Suppressor macrophage treated with lipopolysaccharide for 1 hour (primary cell): ENCODE data around the gene CCR4.
A peak's percentile ranks its signal among the peaks of the same experiment; 100 is the strongest.
"Not testable (repeated sequence)": the region's sequence is repeated elsewhere in the genome, so short reads cannot be mapped to it uniquely, and the experiment has no call there.

ENCODE experiments used
- DNase-seq, 3 donors: peaks; one replicate each; pipeline ENCODE4 v3.0.0-alpha.2; 2020 to 2022

Gene CCR4

GRCh38 chr3:32952369-32953077 lies 1.1 kb downstream of the CCR4 start:
- DNase-seq = no peak

DNA sequence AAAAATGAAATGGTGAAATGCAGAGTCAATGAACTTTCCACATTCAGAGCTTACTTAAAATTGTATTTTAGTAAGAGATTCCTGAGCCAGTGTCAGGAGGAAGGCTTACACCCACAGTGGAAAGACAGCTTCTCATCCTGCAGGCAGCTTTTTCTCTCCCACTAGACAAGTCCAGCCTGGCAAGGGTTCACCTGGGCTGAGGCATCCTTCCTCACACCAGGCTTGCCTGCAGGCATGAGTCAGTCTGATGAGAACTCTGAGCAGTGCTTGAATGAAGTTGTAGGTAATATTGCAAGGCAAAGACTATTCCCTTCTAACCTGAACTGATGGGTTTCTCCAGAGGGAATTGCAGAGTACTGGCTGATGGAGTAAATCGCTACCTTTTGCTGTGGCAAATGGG lies 3.1 kb downstream of the CCR4 start:
- no peak for DNase-seq

DNA sequence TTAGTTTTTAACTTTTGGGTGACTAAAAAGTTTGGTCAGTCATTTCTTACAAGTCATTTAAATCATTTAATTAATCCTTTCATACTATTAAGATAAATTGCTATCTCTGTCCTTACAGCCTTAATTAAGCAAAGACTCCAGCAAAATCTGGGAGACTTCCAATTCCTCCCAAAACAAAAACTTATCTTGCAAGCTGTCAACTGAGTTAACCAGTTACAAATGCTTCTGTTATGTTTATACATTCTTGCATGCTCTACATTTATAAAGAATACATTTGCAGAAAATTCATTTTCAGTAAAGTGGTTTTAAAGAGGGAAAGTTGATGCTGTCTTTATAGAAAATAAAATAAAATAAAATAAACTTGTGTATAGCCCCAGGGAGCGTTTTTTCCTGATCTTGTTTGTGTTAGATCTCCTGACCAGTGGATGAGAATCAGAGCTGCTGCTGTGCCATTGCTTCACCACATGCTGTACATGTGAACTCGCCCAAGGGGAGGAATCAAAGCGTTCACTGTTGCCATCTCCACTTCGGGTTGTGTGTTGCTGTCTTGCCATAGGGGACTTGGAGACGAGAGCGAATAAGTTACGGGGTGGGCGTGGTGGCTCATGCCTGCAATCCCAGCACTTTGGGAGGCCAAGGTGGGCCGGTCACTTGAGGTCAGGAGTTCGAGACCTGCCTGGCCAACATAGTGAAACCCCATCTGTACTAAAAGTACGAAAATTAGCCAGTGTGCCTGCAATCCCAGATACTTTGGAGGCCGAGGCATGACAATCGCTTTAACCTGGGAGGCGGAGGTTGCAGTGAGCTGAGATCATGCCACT lies 5.5 kb downstream of the CCR4 start:
- no peak for DNase-seq

DNA sequence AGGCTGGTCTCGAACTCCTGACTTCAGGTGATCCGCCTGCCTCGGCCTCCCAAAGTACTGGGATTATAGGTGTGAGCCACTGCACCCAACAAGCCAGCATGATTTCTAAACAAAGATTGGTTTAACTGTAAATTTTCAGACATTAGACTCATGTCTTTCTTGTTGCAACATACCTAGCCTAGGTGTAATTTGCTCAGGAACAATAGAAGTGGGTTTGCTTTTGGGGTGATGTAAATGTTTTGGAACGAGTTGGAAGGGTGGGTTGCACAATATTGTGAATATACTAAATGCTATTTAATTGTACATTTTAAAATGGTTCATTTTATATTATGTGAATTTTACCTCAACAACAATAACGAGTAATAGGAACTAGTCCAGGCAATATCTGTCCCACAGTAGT lies 7.1 kb downstream of the CCR4 start:
- DNase-seq = no peak

GRCh38 chr3:32959371-32959770 lies 7.9 kb downstream of the CCR4 start:
- no peak for DNase-seq

DNA sequence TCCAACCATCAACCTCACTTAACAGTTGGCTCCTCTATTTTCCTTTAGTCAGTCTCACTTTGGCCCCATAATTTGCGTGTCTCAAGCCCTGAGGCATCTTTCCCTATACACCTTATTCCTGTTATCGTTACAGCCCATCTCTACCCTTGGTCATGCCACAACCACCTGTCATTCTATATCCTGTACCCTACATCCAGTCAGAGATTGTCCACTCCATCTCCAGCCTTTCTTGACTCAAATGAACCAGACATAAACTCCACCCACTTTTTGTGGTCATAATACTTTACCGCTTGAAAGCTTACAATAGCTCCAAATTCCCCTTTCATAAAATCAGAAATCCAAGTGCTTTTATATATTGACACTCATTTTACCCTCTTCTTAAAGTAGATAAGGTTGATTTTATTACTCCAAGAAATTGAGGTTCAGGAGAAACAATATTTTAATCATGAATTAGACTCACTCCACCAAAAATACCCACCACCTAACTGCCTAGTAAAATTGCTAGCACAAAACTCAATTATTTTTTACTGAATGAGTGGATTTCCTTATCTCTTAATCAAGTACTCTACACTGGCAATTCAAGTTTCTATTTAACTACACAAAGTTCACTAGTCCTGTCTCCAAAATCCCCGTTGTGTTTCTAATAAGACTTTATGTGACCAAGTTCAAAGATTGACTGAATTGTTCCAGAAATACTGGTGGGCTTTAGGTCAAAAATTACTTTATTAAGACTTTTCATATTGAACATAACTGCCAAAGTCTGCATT lies 9.1 kb downstream of the CCR4 start:
- DNase-seq = no peak

- DNase-seq = no peak
Measured at GRCh38 chr3:32961189-32961715, 9.8 kb downstream of the CCR4 start.

DNA sequence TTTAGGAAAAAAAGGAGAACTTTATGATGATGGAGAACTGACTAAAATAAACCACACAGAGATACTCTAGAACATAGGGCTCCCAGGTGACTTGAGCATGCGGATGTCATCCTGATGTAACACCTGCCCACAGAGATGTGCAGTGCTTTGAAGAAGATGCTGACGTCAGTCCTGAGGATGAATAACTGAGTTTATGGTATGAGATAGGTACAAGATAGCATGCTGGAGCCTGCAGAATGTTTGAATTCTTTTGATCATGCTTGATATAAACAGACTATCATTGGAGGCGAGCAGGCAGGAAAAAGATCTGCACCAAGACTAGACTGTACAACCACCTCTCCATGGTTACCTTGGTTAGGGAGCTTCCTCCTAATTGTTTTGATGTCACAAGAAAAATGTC lies 12.4 kb downstream of the CCR4 start:
- DNase-seq = no peak

GRCh38 chr3:32964781-32965180 lies 13.3 kb downstream of the CCR4 start:
- peak in 1 of 3 donors; percentile 7 for DNase-seq

DNA sequence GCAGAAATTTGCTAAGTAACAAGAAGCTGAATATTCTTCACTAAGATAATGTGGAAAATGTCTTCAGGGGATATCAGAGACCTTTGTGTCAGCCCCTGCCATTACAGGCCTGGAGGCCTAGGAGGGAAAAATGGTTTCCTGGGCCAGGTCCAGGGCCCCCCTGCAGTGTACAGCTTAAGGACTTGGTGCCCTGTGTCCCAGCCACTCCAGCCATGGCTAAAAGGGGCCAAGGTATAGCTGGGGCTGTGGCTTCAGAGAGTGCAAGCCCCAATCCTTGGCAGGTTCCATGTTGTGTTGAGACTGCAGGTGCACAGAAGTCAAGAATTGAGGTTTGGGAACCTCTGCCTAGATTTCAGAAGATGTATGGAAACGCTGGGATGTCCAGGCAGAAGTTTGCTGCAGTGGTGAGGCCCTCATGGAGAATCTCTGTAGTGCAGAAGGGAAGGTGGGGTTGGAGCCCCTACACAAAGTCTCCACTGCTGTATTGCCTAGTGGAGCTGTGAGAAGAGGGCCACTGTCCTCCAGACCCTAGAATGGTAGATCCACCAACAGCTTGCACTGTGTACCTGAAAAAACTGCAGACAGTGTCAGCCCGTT lies 14.3 kb downstream of the CCR4 start:
- DNase-seq = not testable (repeated sequence)

DNA sequence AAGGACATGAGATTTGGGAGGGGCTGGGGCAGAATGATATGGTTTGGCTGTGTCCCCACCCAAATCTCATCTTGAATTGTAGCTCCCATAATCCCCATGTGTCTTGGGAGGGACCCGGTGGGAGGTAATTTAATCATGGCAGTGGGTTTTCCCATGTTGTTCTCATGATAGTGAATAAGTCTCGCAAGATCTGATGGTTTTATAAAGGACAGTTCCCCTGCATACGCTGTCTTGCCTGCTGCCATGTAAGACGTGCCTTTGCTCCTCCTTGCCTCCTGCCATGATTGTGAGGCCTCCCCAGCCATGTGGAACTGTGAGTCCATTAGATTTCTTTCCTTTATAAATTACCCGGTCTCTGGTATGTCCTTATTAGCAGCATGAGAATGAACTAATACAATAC lies 15.2 kb downstream of the CCR4 start:
- not testable (repeated sequence) for DNase-seq

DNA sequence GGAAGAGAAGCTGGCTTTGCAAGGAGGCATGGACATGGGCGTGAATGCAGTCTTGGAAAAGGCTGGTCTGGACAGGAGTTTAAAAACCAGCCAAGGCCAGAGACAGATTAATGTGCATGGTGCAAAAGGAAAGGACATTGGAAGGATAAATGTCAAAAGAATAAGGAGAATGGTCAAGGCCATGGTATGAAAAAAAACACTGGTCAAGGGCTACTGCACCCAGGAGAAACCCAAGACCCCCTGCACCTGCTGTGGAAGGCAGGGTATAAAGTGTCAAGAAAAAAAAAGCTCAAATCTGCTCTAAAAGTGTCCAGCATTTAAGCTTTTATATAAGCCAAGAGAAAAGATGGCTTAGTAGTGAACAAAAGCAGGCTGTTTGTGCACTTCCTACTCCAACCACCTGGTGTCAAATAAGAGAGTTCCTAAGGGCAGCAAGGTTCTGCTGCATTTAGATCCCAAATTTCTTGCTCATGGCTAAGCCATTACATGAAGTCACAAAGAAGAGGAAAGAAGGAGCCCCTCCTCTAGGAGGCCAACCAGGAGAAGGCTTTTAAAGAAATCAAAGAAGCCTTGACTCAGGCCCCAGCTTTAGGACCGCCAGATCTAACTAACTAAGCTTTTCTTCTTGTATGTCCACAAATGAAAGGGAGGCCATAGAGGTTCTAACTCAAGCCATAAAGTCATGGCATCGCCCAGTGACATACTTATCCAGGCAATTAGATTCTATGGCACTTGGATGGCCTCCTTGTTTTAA lies 16.9 kb downstream of the CCR4 start:
- no peak for DNase-seq

DNA sequence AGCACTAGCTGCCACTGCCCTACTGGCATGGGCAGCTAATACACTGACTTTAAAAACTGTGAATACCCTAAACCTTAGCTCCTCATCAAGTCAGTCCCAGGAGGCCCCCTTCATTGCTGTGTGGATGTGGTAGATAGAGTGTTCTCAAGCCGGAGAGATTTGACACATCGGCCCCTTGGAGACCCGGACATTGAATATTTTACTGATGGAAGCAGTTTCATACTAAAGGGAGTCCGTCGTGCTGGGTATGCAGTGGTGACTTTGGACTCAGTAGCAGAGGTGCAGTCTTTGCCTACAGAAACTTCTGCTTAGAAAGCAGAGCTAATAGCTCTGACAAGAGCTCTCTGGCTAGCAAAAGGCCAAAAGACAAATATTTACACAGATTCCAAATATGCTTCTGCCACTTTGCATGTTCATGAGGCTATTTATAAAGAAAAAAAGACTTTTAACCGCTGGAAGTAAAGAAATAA lies 17.5 kb downstream of the CCR4 start:
- no peak for DNase-seq

DNA sequence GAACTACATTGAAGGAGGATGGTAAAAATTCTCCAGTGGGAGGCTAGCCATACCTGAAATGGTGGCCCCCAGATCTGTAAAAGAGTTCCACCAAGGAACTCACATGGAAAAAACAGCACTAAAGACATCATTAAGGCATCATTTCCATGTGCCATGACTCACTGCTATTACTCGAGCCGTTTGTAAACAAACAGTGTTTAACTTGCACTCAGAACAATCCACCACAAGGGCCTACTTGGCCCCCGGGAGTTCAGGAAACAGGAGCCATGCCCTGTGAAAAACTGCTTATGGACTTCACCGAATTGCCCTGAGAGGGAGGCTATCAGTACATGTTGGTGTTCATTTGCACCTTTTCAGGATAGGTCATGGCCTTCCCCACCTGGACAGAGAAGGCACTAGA lies 18.2 kb downstream of the CCR4 start:
- no peak for DNase-seq

DNA sequence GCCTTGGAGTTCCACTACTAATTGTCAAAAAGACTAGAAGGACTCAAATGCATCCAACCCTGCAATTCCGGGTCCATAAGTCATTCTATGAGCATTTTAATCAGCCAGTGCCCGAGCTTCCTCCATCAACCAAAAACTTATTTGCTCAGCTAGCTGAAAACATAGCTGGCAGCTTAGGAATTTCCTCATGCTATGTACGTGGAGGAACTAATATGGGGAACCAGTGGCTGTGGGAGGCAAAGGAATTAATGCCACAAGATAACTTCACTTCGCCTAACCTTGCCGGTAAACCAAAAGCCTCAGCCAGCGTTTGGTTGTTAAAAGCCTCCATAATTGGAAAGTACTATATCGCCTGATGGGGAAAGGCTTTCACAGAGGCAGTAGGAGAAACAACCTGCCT lies 19.8 kb downstream of the CCR4 start:
- peak in 2 of 3 donors; percentile 27 to 34 for DNase-seq

GRCh38 chr3:32972482-32973146 lies 21.2 kb downstream of the CCR4 start:
- no peak for DNase-seq

GRCh38 chr3:32973982-32974381 lies 22.5 kb downstream of the CCR4 start:
- DNase-seq = no peak

- peak; percentile 14 to 50 (median 33) for DNase-seq
Measured at GRCh38 chr3:32975891-32976595, 24.6 kb downstream of the CCR4 start.

- no peak for DNase-seq
Measured at GRCh38 chr3:32977861-32978260, 26.4 kb downstream of the CCR4 start.

DNA sequence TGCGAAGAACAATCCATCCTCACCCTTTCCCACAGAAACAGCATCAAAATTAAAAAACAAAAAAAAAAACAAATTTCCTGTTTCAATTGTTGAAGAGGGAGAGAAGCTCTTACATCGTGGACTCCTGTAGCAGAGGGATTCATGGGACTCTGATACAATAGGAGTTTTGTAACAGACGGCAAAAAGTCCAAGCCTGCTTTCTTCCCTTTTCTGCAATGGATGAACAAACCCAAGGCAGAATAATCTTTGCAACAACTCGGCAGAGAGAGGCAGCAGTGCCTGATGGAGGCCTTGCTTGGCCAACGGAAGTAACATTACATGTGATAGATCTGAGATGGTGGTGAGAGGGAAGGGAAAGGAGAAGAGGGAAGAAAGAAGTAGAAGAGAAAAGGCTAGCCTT lies 26.9 kb downstream of the CCR4 start:
- DNase-seq = peak; percentile 35 to 62 (median 50)

DNA sequence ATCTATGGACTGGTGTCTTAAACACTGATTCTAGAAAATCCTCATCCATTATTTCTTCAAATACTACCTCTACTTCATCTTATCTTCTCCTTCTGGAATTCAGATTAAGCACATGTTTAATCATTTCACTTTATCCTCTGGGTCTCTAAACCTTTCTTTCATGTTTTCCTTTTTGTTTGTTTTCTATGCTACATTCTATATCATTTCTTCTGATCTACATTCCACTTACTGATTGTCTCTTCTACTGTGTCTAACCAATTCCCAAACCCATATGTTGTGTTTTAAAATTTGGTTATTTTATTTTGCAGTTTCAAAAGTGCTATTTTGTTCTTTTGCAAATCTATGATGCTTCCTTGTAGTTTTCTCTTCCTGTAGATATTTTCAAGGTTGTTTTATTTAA lies 31.7 kb downstream of the CCR4 start:
- DNase-seq = no peak
